Brain pericyte (primary cell): Measurements from ENCODE around the gene RAB36.

Source experiments
- DNase-seq: peaks from one replicate; pipeline ENCODE4 v3.0.0-alpha.2; 2012; ENCODE audit warnings: low read depth, low spot score

RAB36 gene

DNA sequence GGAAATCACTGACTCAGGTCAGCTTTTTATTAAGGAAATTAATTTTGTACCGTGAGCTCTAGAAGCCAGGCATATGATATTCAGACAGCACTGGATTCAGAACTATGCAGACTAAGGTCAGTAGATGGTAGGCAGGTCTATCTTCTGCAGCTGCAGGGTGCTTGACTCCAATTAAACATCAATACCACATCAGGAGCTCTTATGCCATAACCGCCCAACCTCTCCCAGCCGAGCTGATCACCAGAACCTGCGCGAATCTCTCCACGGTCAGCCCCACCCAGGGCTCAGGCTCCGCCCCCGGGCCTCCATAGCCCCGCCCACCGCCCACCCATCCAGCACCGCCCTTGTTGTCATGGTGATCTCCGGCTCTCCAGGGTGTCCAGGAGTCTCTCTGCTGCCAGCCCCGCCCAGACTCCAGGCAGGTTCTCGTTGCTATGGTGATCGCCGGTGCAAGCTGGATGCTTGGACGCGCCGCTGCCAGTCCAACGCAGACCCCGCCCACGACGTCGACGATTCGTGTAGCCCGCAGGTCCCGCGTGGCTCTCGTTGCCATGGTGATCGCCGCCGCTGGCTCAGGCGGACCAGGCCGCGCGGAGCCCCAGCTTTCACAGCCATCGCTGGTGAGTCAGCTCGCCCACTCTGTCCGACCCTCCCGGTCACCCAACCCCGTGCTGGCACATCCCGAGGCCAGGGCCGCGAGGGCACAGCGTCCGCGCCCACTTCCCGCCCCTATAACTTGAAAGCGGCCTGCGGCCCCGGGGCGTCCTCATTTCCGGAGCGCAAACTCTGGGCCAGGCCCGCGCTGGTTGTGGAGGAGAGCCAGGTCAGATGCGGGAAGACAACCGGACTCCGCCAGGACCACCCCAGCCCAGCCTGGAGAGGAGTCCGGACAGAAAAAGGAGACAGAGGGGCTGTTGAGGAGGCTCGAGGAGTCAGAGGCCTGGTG is at the start of gene RAB36:
TSS of gene RAB36 (plus strand) at position 546 of the 946 bp plus-strand sequence. CDS start 1,140 bp downstream, outside the sequence.
- peak; percentile 92 for DNase-seq

DNA sequence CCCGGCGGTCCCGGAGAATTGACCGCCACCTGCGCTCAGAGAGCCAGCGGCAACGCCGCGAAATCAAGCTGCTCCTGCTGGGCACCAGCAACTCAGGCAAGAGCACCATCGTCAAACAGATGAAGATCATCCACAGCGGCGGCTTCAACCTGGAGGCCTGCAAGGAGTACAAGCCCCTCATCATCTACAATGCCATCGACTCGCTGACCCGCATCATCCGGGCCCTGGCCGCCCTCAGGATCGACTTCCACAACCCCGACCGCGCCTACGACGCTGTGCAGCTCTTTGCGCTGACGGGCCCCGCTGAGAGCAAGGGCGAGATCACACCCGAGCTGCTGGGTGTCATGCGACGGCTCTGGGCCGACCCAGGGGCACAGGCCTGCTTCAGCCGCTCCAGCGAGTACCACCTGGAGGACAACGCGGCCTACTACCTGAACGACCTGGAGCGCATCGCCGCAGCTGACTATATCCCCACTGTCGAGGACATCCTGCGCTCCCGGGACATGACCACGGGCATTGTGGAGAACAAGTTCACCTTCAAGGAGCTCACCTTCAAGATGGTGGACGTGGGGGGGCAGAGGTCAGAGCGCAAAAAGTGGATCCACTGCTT is 49.4 kb upstream of the RAB36 start:
- DNase-seq = no peak

DNA sequence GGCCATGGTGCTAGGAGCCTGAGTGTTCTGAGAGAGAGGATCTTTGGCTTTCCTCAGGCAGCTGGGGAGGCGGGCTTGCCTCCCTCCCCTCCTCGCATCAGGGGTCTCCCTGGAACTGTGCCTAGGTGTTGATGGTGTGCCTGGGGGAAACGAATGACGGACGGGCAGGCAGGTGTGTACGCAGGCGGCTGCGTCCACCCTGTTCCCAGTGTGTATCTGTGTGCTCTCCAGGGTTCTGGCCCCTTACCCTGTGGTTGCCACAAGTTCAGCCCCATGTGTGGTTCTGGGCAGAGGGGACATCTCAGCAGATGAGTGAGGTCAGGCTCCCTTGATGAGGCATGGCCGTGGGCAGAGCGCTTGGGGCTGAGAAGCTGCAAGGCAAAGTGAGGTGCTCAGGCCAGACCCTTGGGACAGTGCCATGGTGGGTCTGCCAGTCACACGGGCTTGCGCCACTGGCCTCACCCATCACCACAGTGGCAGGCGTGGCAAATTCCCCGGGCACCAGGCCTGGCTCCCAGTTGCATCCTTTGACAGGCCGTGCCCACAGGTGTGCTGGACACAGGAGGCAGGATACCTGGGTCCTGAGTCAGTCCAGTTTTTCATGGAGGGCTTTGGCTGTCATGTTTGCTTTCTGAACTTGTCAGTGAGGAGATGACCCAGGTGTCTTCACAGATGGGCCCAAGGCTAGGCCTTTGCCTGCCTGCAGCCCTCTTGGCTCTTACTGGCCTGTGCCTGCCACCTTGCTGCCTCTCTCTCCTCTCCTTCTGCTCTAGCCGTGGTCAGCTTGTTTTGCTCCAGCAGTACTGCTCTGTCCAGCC is 47.7 kb upstream of the RAB36 start:
- no peak for DNase-seq

DNA sequence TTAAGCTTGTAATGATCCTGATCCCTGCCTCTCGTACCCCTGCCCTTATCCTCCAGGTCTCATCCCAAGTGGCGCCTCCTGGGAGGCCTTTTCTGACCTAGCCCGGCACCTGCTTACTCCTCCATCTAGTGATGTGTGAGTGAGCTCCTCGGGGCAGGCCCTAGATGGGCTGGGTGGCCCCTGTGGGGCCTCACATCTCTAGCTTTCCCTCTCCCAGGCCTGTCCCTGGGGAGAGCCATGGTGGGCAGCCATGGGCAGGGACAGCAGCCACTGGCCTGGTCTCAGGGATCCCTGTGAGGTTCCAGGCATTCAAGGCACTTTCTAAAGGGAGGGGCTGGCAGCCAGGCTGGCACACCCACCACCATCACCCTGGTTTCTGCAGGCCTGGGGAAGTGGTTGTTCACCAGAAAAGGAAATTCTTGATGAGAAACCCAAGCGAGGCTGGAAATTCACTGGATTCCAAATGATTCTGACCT is 47.0 kb upstream of the RAB36 start:
- no peak for DNase-seq

- DNase-seq = no peak
Measured at GRCh38 chr22:23098718-23099530, 46.4 kb upstream of the RAB36 start.

DNA sequence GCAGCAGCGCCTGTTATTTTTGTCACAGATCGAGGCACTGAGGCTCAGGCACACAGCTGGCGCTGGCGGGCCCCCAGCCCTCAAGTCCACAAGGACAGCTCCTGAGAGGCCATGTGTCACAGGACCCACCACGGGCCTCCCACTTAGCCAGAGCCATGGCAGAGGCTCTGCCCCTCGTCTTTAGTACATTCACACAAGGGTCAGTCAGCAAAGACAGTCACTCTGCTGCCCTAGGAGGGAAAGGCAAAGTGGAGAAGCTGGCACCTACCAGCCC is 45.8 kb upstream of the RAB36 start:
- DNase-seq = no peak

DNA sequence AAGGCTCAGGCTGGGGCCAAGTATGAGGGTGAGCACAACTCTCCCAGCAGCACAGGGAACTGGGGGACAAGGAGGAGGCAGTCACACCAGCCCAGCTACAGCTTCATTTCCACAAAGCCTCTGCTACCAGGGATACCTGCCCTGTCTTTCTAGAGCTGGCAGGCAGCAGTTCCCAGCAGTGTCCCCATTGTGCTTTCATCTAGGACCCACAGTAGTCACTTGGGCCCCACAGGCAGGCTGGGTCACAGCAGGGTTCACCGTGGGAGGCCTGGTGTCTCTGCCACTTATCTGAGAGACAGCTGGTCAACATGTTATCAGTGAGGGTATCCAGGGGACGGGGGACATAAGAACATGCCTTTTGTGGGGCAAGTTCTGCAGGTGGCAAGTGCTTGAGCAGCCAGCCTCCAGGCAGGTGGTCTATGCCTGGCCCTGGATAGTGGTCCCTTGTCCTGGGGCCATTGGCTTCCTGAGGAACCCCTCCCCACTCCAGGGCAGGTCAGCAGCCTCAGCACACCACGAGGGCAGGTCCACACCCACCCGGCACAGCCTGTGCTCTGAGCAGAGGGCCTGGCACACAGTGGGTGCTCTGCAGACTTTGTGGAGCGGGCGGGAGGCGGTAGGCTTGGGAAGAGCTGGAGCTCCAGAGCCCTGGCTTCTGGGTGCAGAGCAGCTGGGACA is 45.0 kb upstream of the RAB36 start:
- DNase-seq = no peak

GRCh38 chr22:23101524-23101923 is 43.8 kb upstream of the RAB36 start:
- DNase-seq = no peak

GRCh38 chr22:23102002-23102655 is 43.1 kb upstream of the RAB36 start:
- DNase-seq = no peak

DNA sequence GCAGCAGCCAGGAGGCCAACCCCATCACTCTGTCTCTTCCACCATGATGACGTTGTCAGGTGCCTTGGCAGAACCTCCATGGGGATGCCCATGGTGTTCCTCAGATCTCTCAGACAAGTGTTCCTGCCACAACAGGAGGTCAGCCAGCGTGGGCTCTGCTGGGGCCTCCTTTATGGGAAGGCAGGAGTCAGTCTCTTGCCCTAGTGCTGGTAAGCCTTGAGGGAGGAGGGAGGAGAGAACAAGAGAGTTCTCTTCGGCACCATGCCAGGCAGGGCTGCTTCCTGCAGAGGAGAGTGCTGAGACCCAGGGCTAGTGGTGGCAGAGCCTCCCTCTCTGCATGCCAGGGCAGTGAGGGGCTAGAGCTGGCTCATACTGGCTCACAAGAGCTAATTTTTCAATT is 42.5 kb upstream of the RAB36 start:
- no peak for DNase-seq

DNA sequence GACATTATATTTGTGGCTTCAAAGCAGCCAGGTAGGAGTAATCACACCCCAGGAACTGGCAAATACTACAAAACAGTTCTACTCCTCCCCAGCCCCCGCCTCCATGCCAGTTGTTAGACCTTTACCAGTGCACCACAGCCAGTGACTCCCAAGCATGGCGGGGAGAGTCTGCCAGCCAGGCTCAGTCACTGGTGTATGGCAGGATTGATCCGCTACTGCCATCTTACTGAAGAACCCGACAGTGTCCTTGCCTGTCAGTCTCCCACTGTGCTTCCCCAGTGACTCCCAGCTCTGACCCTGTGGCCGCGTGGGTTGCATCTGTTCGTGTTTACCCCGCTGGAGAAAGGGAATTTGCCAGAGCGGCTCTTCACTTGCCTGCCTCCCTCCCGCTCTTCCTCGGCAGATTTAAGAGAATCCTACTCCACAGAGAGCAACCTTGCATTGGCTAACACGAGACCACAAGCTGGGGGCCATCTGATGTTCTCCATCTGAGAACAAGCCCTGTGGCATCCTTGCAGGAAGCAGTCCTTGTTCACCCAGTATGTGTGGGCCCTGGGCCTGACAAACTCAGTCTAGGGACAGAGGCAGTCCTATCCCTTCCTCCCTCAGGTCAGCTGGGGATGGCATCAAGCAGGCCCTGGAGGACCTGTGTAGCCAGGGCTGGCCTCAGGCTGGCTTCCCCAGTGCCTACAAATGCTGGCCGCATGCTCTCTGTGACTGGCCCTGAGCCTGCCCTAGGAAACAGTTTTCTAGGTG is 41.9 kb upstream of the RAB36 start:
- no peak for DNase-seq

DNA sequence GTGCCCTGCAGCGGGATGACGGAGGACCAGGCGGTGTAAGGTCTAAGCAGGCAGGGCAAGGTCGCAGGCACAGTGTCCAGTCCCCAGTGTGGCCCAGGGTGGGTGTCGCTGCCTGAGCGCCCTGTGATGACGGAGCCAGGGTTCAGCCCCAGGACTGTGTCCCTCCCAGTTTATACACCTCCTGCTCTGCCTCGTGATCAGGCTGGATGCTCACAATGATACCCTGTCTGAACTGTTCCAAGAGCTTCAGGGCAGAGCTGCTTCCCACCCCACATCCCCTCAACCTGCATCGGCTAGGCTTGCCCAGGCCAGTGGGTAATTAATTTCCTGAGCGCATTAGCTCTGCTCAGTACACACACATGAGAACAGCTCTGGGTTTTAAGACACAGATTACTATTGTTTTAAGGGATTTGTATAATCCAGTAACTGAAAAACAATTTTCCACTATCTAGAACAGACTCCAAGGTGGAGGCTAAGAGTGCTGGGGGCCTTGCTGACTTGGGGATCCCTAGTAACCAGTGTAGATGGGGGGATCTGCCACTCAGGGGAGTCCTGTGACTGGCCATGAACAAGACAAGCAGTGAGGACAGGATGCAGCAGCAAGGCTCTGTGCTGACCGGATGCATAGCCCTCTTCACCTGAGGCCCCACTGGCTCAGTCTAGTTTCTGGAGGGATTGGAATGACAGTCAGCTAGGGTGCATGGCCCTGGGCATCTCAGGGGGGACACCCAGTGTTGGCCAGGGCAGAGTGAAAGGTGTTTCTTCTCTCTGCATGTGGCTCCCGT is 40.9 kb upstream of the RAB36 start:
- no peak for DNase-seq

DNA sequence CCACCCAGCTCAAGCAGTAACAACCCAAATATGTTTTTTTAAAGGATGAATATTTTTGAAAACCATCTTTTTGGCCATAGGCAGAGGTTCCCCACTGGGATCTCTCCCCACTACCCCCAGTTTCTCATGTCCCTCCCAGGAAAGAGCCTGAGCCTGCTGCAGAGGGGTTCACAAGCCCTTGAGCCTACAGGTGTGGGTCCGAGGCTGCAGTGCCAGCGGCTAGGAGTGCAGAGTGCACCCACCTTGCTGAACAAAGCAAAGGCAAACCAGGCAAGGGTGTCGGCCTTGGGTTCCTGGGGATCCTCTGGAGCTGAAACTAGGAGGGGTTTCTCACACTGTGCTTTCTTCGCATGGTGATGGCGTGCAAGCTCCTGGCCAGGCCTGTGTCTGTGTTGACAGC is 40.0 kb upstream of the RAB36 start:
- no peak for DNase-seq

DNA sequence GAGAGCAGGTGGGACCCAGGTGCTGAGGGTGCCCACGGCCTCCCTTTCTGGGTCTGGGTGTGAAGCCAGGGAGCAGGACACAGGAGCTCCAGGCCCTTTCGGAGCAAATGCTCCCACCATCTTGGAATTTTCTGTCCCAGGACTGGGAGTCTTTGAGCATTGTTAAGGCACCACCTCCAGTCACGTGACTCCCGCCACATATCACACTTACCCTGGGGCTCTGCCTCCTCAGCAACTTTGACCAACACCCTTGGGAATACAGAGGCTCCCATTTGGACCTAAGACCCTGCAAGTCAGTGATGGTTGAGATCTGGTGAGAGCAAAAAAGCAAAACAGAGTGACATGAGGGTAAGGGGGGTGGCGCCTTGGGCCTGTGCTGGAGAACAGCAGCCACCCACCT is 39.4 kb upstream of the RAB36 start:
- no peak for DNase-seq

DNA sequence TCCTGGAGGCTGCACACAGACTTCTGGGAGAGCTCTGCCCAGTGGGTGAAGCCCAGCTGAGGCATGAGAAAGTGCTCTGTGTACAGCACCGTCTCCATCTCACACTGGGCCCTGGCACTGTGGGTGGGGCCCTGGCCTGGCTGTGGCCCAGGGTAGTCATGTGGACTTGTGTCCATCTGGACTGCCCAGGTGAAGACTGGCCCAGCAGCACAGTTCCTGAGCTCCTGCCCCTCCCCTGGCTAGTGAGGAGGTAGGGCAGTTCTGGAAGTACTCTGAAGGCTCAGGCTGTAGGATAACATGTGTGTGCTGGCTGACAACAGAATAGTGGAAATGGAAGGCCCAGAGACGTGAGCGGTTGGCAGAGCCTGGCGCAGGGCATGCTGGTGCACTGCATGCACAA is 38.9 kb upstream of the RAB36 start:
- no peak for DNase-seq

GRCh38 chr22:23106906-23107367 is 38.3 kb upstream of the RAB36 start:
- DNase-seq = no peak

- no peak for DNase-seq
Measured at GRCh38 chr22:23107487-23108248, 37.6 kb upstream of the RAB36 start.
